HG02588 (cell line): ENCODE data around the gene PNMT.

Experiments used
- ATAC-seq: cut with Tn5 transposase; IDR thresholded peaks from one replicate; pipeline ENCODE4 v1.9.1; 2021; ENCODE audit warnings: mild to moderate bottlenecking, moderate library complexity; ENCODE audit not compliant: unreplicated experiment

PNMT gene

GRCh38 chr17:39667262-39667944 lies 850 bp upstream of the PNMT start:
- no peak for ATAC-seq

GRCh38 chr17:39669897-39670735 lies 1.9 kb downstream of the PNMT start:
- ATAC-seq = no peak

GRCh38 chr17:39670746-39671145 lies 2.5 kb downstream of the PNMT start:
- no peak for ATAC-seq

DNA sequence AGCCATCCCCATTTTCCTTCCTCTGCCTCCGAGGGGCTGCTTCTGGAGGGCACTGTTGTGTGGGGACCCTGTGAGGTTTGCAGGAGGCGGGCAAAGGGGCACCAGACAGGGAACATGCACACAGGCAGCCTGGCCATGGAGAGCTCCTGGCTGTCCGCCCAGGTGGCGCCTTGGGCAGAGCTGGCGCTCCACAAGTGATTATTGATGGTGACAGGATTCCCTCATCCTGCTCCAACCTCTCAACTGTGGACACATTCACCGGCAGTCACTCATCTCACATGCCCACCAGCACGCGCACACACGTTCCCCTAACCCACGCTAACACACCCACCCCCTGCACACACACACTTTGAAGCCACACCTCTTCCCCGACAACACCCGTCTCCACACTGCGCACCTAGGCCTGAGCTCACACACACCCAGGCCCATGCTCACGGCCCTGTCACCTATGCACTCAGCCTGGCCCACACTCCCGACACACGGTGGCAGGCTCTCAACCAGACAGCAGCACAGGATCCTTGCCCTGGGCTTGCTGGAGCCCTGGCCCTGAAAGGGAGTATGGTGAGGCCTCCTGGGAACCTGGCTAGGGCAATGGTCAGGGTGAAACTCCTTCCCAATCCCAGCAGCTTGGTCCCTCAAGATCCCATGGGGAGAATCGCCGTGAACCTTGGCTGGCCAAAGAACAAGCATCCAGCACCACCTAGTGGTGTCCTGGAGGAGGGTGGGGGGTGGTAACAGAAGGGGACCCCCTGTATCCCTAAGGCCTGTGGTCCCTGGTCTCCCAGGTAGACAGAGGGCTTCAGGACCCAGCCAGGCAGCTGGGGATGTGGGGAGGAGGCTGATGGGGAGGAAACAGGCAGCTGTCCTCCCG lies 3.6 kb downstream of the PNMT start:
- ATAC-seq = no peak

GRCh38 chr17:39672522-39673334 lies 4.5 kb downstream of the PNMT start:
- no peak for ATAC-seq

DNA sequence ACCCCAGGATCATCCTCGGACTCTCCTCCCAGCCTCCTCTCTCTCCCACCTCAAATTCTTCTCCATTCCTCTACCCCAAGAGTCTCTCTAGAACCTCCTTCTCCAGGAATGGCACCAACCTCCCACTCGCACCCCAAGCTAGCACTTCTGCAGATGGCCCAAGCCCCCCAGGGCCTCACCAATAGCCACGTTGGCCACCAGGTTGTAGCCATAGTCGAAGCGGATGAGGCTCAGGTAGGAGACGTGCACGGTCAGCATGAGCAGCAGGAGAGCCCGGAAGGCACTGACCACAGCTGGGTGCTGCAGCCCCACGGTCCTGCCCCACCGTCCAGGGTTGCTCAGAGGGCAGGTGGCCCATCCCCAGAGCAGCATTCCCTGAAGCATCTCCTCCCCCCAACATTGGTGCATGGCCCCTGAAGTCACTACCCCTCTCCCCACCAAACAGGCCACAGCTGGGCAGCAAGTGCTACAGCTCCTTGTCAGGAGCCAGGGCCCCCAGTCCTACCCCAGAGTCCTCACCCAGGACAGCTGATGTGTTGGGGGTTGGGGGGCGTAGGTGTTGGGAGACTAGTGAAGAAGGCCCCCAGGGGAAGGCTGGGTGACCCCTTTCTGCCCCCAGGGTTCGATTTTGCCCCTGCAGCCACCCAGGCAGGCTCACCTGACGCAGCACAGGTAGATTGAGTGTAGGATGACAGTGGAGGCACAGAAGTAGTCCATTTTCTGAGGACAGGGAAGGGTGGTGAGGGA lies 5.3 kb downstream of the PNMT start:
- ATAC-seq = no peak

DNA sequence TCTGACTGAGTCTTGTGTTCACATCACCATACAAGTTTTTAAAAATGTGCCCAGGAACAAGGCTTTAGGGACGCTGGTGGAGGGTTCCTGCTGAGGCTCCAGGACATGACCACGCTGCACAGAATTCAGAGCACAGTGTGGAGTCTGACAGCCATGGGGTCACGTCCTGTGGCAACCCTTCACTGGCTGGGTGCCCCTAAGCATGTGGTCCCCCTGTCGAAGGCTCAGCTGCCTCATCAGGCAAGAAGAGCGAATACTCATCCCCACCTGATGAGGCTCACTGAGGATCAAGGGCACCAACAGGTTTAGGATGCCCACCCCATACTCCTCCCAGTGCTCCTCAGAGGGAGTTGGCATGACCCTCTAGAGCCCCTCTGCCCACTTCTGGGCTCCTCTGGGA lies 5.9 kb downstream of the PNMT start:
- ATAC-seq = no peak

DNA sequence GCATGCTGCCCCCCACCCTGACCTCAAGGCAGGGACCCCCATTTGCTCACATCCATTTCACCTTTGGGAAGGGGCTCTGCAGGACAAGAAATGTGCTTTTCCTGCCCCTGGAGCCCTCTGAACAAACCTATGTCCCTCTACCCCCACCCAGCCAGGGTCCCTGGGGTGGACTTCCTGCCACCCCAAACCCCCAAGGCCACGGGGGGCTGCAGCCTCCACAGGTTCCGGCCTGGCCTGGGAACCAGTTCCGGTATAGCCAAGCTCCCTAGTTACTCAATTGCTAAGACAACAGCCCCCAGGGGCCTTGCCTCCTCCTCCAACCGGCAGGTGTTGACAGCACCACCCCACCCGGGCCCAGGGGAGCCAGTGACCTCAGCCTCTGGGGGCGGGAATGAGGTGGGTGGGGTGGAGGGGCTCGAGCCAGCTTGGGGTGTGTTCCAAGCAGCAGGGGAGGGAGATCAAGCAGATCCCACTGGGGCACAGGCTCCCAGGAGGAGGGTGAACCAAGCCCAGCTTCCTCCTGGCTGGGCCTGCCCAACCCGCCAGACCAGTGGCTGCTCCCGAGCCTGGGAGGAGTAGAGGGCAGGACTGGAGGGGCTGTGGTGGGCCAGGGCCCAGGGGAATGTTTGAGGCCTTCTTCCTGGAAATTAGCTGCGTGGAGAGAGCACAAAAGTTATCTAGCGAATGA lies 6.6 kb downstream of the PNMT start:
- no peak for ATAC-seq

GRCh38 chr17:39675390-39676082 lies 7.3 kb downstream of the PNMT start:
- ATAC-seq = no peak

GRCh38 chr17:39676198-39676819 lies 8.1 kb downstream of the PNMT start:
- no peak for ATAC-seq

DNA sequence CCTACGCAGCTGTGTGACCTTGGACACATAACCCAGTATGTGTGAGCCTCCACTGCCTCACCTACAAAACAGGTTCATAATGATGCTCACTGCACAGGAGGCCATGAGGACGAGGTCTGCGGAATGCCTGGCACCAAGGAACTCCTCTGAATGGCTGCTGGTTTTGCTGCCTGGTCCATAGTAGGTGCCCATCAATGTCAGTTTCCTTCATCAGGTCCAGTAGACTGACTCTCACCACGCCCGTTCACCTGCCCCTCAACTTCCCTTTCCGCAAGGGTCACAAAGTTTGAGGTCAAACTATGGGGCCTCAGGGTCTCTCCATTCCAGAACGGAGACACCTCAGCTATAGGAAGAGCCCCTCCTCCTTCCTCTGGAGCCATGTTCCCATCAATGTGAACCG lies 8.8 kb downstream of the PNMT start:
- ATAC-seq = no peak

DNA sequence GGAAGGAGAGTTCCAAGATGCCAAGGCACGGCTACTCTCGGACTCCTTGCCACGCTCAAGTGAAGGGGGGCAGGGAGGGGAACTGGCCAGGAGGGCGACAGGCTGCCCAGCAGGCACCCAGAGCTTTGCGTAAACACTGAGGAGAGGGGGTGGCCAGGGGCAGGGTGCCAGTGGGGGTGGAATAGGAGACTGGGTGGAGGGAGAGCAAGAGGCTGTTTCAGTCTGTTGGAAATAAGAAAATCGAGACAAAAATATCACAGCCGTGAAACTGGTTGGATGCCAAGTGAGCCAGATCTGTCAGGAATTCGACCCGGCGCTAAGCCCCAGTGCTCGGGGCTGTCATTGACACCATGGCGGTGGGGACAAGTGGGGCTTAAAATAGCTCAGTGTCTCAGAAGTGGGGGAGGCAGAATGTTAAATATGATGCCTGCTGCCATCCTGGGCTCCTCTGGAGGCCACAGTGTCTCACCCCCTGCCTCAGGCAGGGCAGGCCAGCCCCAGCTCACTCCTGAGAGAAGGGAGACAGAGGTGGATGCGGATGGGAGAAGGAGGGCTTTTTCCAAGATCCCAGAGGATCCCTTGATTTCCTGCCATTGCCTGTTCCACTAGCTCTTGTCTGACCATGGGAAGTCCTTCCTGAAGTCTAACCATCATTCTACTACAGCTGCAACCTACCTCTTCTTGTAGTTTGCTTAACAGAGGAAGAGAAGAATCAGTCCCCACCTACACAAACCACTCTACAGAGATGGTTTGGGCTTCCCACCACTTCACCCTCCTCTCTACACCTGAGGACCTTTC lies 9.5 kb downstream of the PNMT start:
- ATAC-seq = no peak

DNA sequence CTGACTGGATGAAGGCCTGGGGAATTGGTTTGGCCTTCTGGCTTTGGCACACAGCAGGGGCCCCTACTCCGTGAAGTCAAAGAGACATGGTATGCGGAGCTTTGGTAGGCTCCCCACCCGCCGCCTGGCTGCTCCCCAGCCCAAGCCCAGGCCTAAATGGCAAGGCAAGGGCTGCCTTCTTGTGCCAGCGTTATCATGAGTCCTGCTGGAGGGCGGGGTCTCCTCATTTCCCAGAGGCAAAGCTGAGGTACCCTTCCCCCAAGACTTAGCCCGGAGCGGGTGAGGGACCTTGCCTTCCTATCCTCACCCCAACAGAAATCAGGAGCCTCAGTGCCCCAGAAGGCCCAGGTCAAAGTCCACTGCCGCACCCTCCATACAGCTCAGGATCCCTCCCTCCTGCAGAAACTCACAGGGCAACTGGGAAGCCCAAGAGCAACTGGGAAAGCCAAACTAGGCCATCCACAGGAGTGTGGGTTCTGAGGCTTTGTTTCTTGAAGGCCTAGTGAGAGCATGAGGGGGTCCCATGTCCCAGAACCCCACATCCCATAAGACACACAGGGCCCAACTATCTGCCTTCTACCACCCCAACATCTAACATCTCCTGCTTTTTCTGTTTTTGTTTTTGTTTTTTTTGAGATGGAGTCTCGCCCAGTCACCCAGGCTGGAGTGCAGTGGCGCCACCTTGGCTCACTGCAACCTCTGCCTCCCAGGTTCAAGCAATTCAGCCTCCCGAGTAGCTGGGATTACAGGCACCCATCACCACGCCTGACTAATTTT lies 10.3 kb downstream of the PNMT start:
- ATAC-seq = no peak

GRCh38 chr17:39679521-39680192 lies 11.4 kb downstream of the PNMT start:
- ATAC-seq = no peak

- ATAC-seq = no peak
Observed at GRCh38 chr17:39683295-39683939, 15.2 kb downstream of the PNMT start.
